Measurements from ENCODE around the gene ADCY4.
"Not testable (repeated sequence)": the region's sequence is repeated elsewhere in the genome, so short reads cannot be mapped to it uniquely, and the experiment has no call there.

Gene ADCY4

GRCh38 chr14:24337824-24338175 lies 2.9 kb upstream of the ADCY4 start:
- no peak for DNase-seq

- no peak for DNase-seq
These were observed 2.4 kb upstream of the ADCY4 start for GRCh38 chr14:24337144-24337823.

- no peak for DNase-seq
These were observed 745 bp upstream of the ADCY4 start for GRCh38 chr14:24335461-24336171.

- DNase-seq: peak; percentile 39 to 73 (median 63)
These were observed 2.4 kb downstream of the ADCY4 start for GRCh38 chr14:24332268-24332993.

GRCh38 chr14:24331731-24332267 lies 3.1 kb downstream of the ADCY4 start:
- DNase-seq: no peak

- DNase-seq: no peak
These were observed 3.7 kb downstream of the ADCY4 start for GRCh38 chr14:24330973-24331674.

GRCh38 chr14:24329736-24330135 lies 5.1 kb downstream of the ADCY4 start:
- DNase-seq: peak in 1 of 4 experiments; percentile 12

- DNase-seq: no peak
These were observed 5.7 kb downstream of the ADCY4 start for GRCh38 chr14:24329073-24329663.

GRCh38 chr14:24327914-24328313 lies 7.0 kb downstream of the ADCY4 start:
- not testable (repeated sequence) for DNase-seq

GRCh38 chr14:24327303-24327702 lies 7.6 kb downstream of the ADCY4 start:
- no peak for DNase-seq

GRCh38 chr14:24325963-24326362 lies 8.9 kb downstream of the ADCY4 start:
- DNase-seq: no peak

- no peak for DNase-seq
These were observed 9.8 kb downstream of the ADCY4 start for GRCh38 chr14:24325041-24325530.

- no peak for DNase-seq
These were observed 10.8 kb downstream of the ADCY4 start for GRCh38 chr14:24324024-24324423.

GRCh38 chr14:24323341-24323740 lies 11.5 kb downstream of the ADCY4 start:
- DNase-seq: no peak

- DNase-seq: no peak
These were observed 12.2 kb downstream of the ADCY4 start for GRCh38 chr14:24322672-24323071.

- DNase-seq: no peak
These were observed 13.5 kb downstream of the ADCY4 start for GRCh38 chr14:24321212-24321975.

GRCh38 chr14:24317141-24317928 lies 17.5 kb downstream of the ADCY4 start:
- DNase-seq: no peak

GRCh38 chr14:24316597-24316950 lies 18.3 kb downstream of the ADCY4 start:
- DNase-seq: no peak

GRCh38 chr14:24315807-24316596 lies 18.9 kb downstream of the ADCY4 start:
- DNase-seq: no peak

- DNase-seq: no peak
These were observed 19.5 kb downstream of the ADCY4 start for GRCh38 chr14:24315243-24315806.
